Stimulated activated CD8-positive, alpha-beta memory T cell treated with anti-CD3 and anti-CD28 coated beads, Interleukin-2, amount 100 ng/mL, for 48 hours (primary cell): ENCODE results near the gene ADAMTS9.

Experiments used
- DNase-seq, 2 donors: peaks; one replicate each; pipeline ENCODE4 v3.0.0-alpha.2; 2020; ENCODE audit warnings: low read depth in 2 of 2

ADAMTS9 gene

GRCh38 chr3:64539451-64540196 is 148.2 kb downstream of the ADAMTS9 start:
- DNase-seq, result no peak

- no peak for DNase-seq
Observed at GRCh38 chr3:64536166-64536565, 151.6 kb downstream of the ADAMTS9 start.

GRCh38 chr3:64533617-64534317 is 154.0 kb downstream of the ADAMTS9 start:
- peak; percentile 25 to 40 for DNase-seq

GRCh38 chr3:64530434-64531049 is 157.3 kb downstream of the ADAMTS9 start:
- peak; percentile 1 to 15 for DNase-seq

GRCh38 chr3:64523324-64523723 is 164.5 kb downstream of the ADAMTS9 start:
- DNase-seq, result no peak

- DNase-seq, result no peak
Observed at GRCh38 chr3:64520334-64520733, 167.5 kb downstream of the ADAMTS9 start.

GRCh38 chr3:64518950-64519349 is 168.8 kb downstream of the ADAMTS9 start:
- no peak for DNase-seq

GRCh38 chr3:64518496-64518895 is 169.3 kb downstream of the ADAMTS9 start:
- DNase-seq, result no peak

GRCh38 chr3:64514889-64515288 is 172.9 kb downstream of the ADAMTS9 start:
- DNase-seq, result no peak

GRCh38 chr3:64509206-64509605 is 178.6 kb downstream of the ADAMTS9 start:
- DNase-seq, result no peak

GRCh38 chr3:64508140-64508539 is 179.7 kb downstream of the ADAMTS9 start:
- DNase-seq, result no peak

- no peak for DNase-seq
Observed at GRCh38 chr3:64506255-64506654, 181.5 kb downstream of the ADAMTS9 start.

- DNase-seq, result no peak
Observed at GRCh38 chr3:64505419-64505818, 182.4 kb downstream of the ADAMTS9 start.

- DNase-seq, result no peak
Observed at GRCh38 chr3:64502284-64502683, 185.5 kb downstream of the ADAMTS9 start.

- DNase-seq, result no peak
Observed at GRCh38 chr3:64501298-64501906, 186.4 kb downstream of the ADAMTS9 start.

GRCh38 chr3:64496786-64497490 is 190.9 kb downstream of the ADAMTS9 start:
- DNase-seq, result no peak

- DNase-seq, result no peak
Observed at GRCh38 chr3:64495781-64496334, 191.9 kb downstream of the ADAMTS9 start.

GRCh38 chr3:64495121-64495780 is 192.5 kb downstream of the ADAMTS9 start:
- DNase-seq, result no peak

GRCh38 chr3:64494526-64494925 is 193.3 kb downstream of the ADAMTS9 start:
- DNase-seq, result no peak

GRCh38 chr3:64493149-64493548 is 194.7 kb downstream of the ADAMTS9 start:
- no peak for DNase-seq

- DNase-seq, result no peak
Observed at GRCh38 chr3:64491843-64492242, 196.0 kb downstream of the ADAMTS9 start.
